ENCODE data around the gene GATA1.

The GATA1 gene

GRCh38 chrX:48772602-48773001 is 13.8 kb upstream of the GATA1 start:
- no peak for ATAC-seq
- DNase-seq = no peak

GRCh38 chrX:48776818-48777439 is 9.5 kb upstream of the GATA1 start:
- Mint-ChIP-seq H3K9me3 (no peaks in the 10 kb centered on the region), H3K27ac (no peak overlapping the region), H3K4me3 (no peak overlapping the region), H3K27me3 (no peaks in the 10 kb centered on the region), H3K4me1 (no peaks in the 10 kb centered on the region)
- DNase-seq = no peak
- ATAC-seq = no peak

More at GRCh38 chrX:48772602-48773001, 13.8 kb upstream of the GATA1 start:
- H3K9me3 Mint-ChIP-seq = no peaks in the 10 kb centered on the region
- H3K4me1 Mint-ChIP-seq = no peaks in the 10 kb centered on the region
- H3K27ac Mint-ChIP-seq = no peak overlapping the region
- no peaks in the 10 kb centered on the region for H3K27me3 Mint-ChIP-seq
- no peak overlapping the region for H3K4me3 Mint-ChIP-seq

GRCh38 chrX:48779399-48779798 is 7.0 kb upstream of the GATA1 start:
- Mint-ChIP-seq H3K4me3 (no peak overlapping the region), H3K9me3 (no peaks in the 10 kb centered on the region), H3K27ac (no peak overlapping the region), H3K27me3 (no peaks in the 10 kb centered on the region), H3K4me1 (no peaks in the 10 kb centered on the region)
- DNase-seq = no peak
- ATAC-seq = no peak

GRCh38 chrX:48781705-48782104 is 4.7 kb upstream of the GATA1 start:
- Mint-ChIP-seq H3K4me3 (no peak overlapping the region), H3K27ac (no peak overlapping the region), H3K4me1 (no peaks in the 10 kb centered on the region), H3K9me3 (no peaks in the 10 kb centered on the region), H3K27me3 (no peaks in the 10 kb centered on the region)
- ATAC-seq (no peak), DNase-seq (no peak)

- DNase-seq = no peak
- H3K4me3 Mint-ChIP-seq = no peak overlapping the region
- H3K4me1 Mint-ChIP-seq = no peaks in the 10 kb centered on the region
- no peaks in the 10 kb centered on the region for H3K9me3 Mint-ChIP-seq
- no peak for ATAC-seq
- H3K27ac Mint-ChIP-seq = no peak overlapping the region
- no peaks in the 10 kb centered on the region for H3K27me3 Mint-ChIP-seq
Observed at GRCh38 chrX:48782216-48782615, 4.2 kb upstream of the GATA1 start.

GRCh38 chrX:48782795-48783194 is 3.6 kb upstream of the GATA1 start:
- Mint-ChIP-seq H3K27me3 (no peaks in the 10 kb centered on the region), H3K27ac (no peak overlapping the region), H3K9me3 (no peaks in the 10 kb centered on the region), H3K4me1 (no peaks in the 10 kb centered on the region), H3K4me3 (no peak overlapping the region)
- ATAC-seq (no peak), DNase-seq (no peak)

- Mint-ChIP-seq H3K4me3 (no peak overlapping the region), H3K4me1 (peaks cover 13% of the 10 kb centered on the region), H3K27me3 (no peaks in the 10 kb centered on the region), H3K9me3 (no peaks in the 10 kb centered on the region), H3K27ac (no peak overlapping the region)
- ATAC-seq = no peak
- no peak for DNase-seq
Observed at GRCh38 chrX:48784726-48785125, 1.7 kb upstream of the GATA1 start.

- no peak for ATAC-seq
- H3K9me3 Mint-ChIP-seq = no peaks in the 10 kb centered on the region
- no peak overlapping the region for H3K4me3 Mint-ChIP-seq
- DNase-seq = no peak
- H3K27me3 Mint-ChIP-seq = no peaks in the 10 kb centered on the region
- peaks cover 18% of the 10 kb centered on the region for H3K4me1 Mint-ChIP-seq
- peak overlapping the region; percentile 1 to 40 for H3K27ac Mint-ChIP-seq
Observed at GRCh38 chrX:48785186-48785539, 1.2 kb upstream of the GATA1 start.

GRCh38 chrX:48785540-48786214 is 713 bp upstream of the GATA1 start:
- Mint-ChIP-seq H3K4me3 (no peak overlapping the region), H3K27me3 (no peaks in the 10 kb centered on the region), H3K9me3 (no peaks in the 10 kb centered on the region), H3K27ac (peak overlapping the region; percentile 1 to 40), H3K4me1 (peaks cover 19% of the 10 kb centered on the region)
- DNase-seq (no peak), ATAC-seq (no peak)

- ATAC-seq = no peak
- DNase-seq = no peak
- peak overlapping the region in 1 of 2 donors; percentile 48 for H3K27ac Mint-ChIP-seq
Observed at GRCh38 chrX:48786825-48787504, 575 bp downstream of the GATA1 start.

GRCh38 chrX:48787505-48788443 is 1.4 kb downstream of the GATA1 start:
- Mint-ChIP-seq H3K4me3 (no peak overlapping the region), H3K9me3 (no peaks in the 10 kb centered on the region), H3K27ac (peak overlapping the region in 1 of 2 donors; percentile 52), H3K27me3 (no peaks in the 10 kb centered on the region), H3K4me1 (peaks cover 19% of the 10 kb centered on the region)
- DNase-seq (no peak), ATAC-seq (no peak)

More at GRCh38 chrX:48786825-48787504, 575 bp downstream of the GATA1 start:
- H3K27me3 Mint-ChIP-seq = no peaks in the 10 kb centered on the region
- peaks cover 19% of the 10 kb centered on the region for H3K4me1 Mint-ChIP-seq
- H3K4me3 Mint-ChIP-seq = no peak overlapping the region
- no peaks in the 10 kb centered on the region for H3K9me3 Mint-ChIP-seq

GRCh38 chrX:48789366-48790220 is 3.2 kb downstream of the GATA1 start:
- Mint-ChIP-seq H3K4me3 (peak overlapping the region in 1 of 2 donors; percentile 18), H3K4me1 (peaks cover 19% of the 10 kb centered on the region), H3K27ac (peak overlapping the region; percentile 40 to 81), H3K9me3 (no peaks in the 10 kb centered on the region), H3K27me3 (no peaks in the 10 kb centered on the region)
- DNase-seq (no peak), ATAC-seq (no peak)

GRCh38 chrX:48790477-48790876 is 4.1 kb downstream of the GATA1 start:
- ATAC-seq (no peak), DNase-seq (no peak)
- Mint-ChIP-seq H3K4me3 (no peak overlapping the region), H3K9me3 (no peaks in the 10 kb centered on the region), H3K27me3 (no peaks in the 10 kb centered on the region), H3K4me1 (peaks cover 19% of the 10 kb centered on the region), H3K27ac (peak overlapping the region in 1 of 2 donors; percentile 41)

GRCh38 chrX:48791063-48791820 is 4.9 kb downstream of the GATA1 start:
- H3K27ac Mint-ChIP-seq = no peak overlapping the region
- no peak for ATAC-seq
- peaks cover 19% of the 10 kb centered on the region for H3K4me1 Mint-ChIP-seq
- no peak overlapping the region for H3K4me3 Mint-ChIP-seq
- H3K27me3 Mint-ChIP-seq = no peaks in the 10 kb centered on the region
- H3K9me3 Mint-ChIP-seq = no peaks in the 10 kb centered on the region
- no peak for DNase-seq
